ENCODE data around the gene TMEM179. TPM values are rescaled to one million over a fixed set of nuclear protein-coding genes. Genes with fewer than 3 reads are reported as not detected.

TMEM179 gene
- 0.07 to 0.33 TPM (median 0.24 TPM) in 5 replicates for total RNA-seq (2022; extraction: Qiagen RNA extraction)

GRCh38 chr14:104604458-104605449 lies at the start of gene TMEM179:
TMEM179 (minus strand) TSS chr14:104604772; CDS start chr14:104604741, 31 bp downstream.

GRCh38 chr14:104579507-104579906 lies 25.1 kb downstream of the TMEM179 start, which contains the start of gene C14orf180:
C14orf180 (plus strand) TSS chr14:104579764; CDS start chr14:104586431, 6,667 bp downstream.

Other genes with a start within 250 kb of the TMEM179 start
- not detected in 5 replicates for gene C14orf180, start 25.0 kb downstream of the TMEM179 start, total RNA-seq (2022; extraction: Qiagen RNA extraction)
- 61.9 to 126 TPM (median 116 TPM) in 5 replicates for gene INF2, start 84.8 kb upstream of the TMEM179 start, total RNA-seq (2022; extraction: Qiagen RNA extraction)
- gene ADSS1, start 119.5 kb upstream of the TMEM179 start, total RNA-seq (2022; extraction: Qiagen RNA extraction), result 5.1 to 6.7 TPM (median 5.5 TPM) in 5 replicates
- 126 to 174 TPM (median 153 TPM) in 5 replicates for gene SIVA1, start 148.4 kb upstream of the TMEM179 start, total RNA-seq (2022; extraction: Qiagen RNA extraction)
- gene AKT1, start 191.0 kb upstream of the TMEM179 start, total RNA-seq (2022; extraction: Qiagen RNA extraction), result 74.0 to 112 TPM (median 105 TPM) in 5 replicates
- gene ZBTB42, start 196.3 kb upstream of the TMEM179 start, total RNA-seq (2022; extraction: Qiagen RNA extraction), result 2.0 to 3.2 TPM (median 2.9 TPM) in 5 replicates